ENCODE results near the gene NFU1. TPM values are rescaled to one million over a fixed set of nuclear protein-coding genes. Genes with fewer than 3 reads are reported as not detected.

Gene NFU1
- total and polyA plus RNA-seq, 7 donors: 43.2 to 91.4 (median 61.3) TPM

DNA sequence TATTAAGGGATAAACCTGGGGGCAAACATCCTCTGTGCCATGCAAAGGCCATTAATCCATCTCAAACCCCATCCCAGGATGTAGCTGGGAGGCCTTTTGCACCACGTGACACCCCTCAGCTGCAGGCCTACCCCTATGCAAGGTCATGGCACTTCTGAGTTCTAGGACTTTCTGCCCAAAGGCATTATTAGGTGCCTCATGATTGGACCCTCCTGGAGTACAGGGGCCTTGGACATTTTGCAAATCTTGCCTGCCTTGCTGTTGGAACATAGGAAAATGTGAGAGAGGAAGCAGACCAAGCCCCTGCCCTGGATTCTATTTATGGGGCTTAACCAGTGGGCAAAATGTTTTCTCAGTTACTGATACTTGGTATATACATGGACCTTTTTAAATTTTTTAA lies 44.2 kb upstream of the NFU1 start:
- H3K9me3 ChIP-seq: no peaks in the 10 kb centered on the region
- TF ChIP-seq POLR2A (IDR thresholded peaks at IDR 0.05) (no peak), POLR2AphosphoS5 (IDR thresholded peaks at IDR 0.05) (no peak), EP300 (IDR thresholded peaks at IDR 0.05) (no peak)
- TF ChIP-seq, protein P1, sequence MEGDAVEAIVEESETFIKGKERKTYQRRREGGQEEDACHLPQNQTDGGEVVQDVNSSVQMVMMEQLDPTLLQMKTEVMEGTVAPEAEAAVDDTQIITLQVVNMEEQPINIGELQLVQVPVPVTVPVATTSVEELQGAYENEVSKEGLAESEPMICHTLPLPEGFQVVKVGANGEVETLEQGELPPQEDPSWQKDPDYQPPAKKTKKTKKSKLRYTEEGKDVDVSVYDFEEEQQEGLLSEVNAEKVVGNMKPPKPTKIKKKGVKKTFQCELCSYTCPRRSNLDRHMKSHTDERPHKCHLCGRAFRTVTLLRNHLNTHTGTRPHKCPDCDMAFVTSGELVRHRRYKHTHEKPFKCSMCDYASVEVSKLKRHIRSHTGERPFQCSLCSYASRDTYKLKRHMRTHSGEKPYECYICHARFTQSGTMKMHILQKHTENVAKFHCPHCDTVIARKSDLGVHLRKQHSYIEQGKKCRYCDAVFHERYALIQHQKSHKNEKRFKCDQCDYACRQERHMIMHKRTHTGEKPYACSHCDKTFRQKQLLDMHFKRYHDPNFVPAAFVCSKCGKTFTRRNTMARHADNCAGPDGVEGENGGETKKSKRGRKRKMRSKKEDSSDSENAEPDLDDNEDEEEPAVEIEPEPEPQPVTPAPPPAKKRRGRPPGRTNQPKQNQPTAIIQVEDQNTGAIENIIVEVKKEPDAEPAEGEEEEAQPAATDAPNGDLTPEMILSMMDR (IDR thresholded peaks at IDR 0.05): no peak
- H3K4me1 ChIP-seq: no peaks in the 10 kb centered on the region
- no peaks in the 10 kb centered on the region for H3K27me3 ChIP-seq
- no peak overlapping the region for H3K27ac ChIP-seq
- intact Hi-C loops (cut with DNase I): no loop called here
- DNase-seq: no peak
- WGBS, 2 donors: 96 to 98% methylated on average over 1 of the region's 1 CpG
- H3K36me3 ChIP-seq: peaks cover 0 to 23% (median 2%) of the 10 kb centered on the region in 4 donors
- no peak overlapping the region for H3K4me3 ChIP-seq

DNA sequence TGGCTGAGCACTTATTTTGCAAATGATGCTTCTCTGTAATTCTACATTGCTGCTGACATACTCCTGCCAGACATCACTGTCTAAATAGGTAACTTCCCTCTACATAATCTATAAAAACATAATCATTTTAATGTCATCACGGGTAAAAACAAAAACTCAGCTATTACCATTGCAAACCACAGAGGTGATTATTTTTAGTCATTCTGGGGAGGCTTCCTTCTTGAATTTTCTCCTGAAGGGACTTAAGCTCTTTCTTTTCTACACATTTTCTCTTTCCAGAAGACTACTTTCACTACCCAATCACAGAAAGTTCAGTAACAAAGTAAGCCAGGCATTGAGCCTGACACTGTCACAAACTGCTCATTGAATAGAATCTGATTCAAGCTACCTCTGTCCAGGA lies 40.4 kb upstream of the NFU1 start:
- Histone ChIP-seq H3K36me3 (peaks cover 0 to 33% (median 4%) of the 10 kb centered on the region in 4 donors), H3K4me3 (no peak overlapping the region), H3K4me1 (no peaks in the 10 kb centered on the region), H3K27ac (no peak overlapping the region), H3K9me3 (no peaks in the 10 kb centered on the region), H3K27me3 (no peaks in the 10 kb centered on the region)
- TF ChIP-seq POLR2A (IDR thresholded peaks at IDR 0.05): no peak
- TF ChIP-seq POLR2AphosphoS5 (IDR thresholded peaks at IDR 0.05): no peak
- TF ChIP-seq, protein P1 (IDR thresholded peaks at IDR 0.05): no peak
- TF ChIP-seq EP300 (IDR thresholded peaks at IDR 0.05): no peak
- intact Hi-C loops (cut with DNase I): no loop called here
- WGBS, 2 donors: 42 to 65% methylated on average over 1 of the region's 1 CpG
- DNase-seq: no peak

DNA sequence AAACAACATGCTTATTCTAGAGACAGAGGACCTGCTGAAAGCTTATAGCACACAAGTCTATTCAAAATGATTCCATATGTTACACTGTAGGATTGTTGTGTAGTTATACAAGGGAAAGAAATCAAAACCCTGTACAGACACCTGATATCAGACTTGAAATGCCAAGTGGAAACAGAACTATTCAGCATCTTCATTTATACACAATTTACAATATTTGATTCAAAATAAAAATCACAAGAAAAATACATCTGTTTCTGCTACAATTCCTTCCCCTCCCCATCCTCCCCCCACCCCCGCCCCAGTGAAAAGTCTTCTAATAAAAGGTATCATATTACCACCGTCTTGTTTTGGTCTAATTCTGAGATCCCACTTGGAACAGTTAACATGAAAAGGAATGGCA lies 37.5 kb upstream of the NFU1 start:
- H3K27me3 ChIP-seq: no peaks in the 10 kb centered on the region
- no peaks in the 10 kb centered on the region for H3K9me3 ChIP-seq
- no peaks in the 10 kb centered on the region for H3K4me1 ChIP-seq
- peaks cover 0 to 22% (median 4%) of the 10 kb centered on the region in 4 donors for H3K36me3 ChIP-seq
- TF ChIP-seq POLR2A (IDR thresholded peaks at IDR 0.05): no peak
- TF ChIP-seq POLR2AphosphoS5 (IDR thresholded peaks at IDR 0.05): no peak
- TF ChIP-seq, protein P1 (IDR thresholded peaks at IDR 0.05): no peak
- TF ChIP-seq EP300 (IDR thresholded peaks at IDR 0.05): no peak
- WGBS, 2 donors: 89 to 95% methylated on average over 2 of the region's 2 CpGs
- no peak overlapping the region for H3K4me3 ChIP-seq
- intact Hi-C loops (cut with DNase I): no loop called here
- no peak for DNase-seq
- no peak overlapping the region for H3K27ac ChIP-seq

- no peak overlapping the region for H3K4me3 ChIP-seq
- no peaks in the 10 kb centered on the region for H3K9me3 ChIP-seq
- no peak for DNase-seq
- TF ChIP-seq, protein P1 (IDR thresholded peaks at IDR 0.05): no peak
- no peaks in the 10 kb centered on the region for H3K27me3 ChIP-seq
- 49 to 83% methylated on average over 2 of the region's 2 CpGs for WGBS, 2 donors
- H3K27ac ChIP-seq: no peak overlapping the region
- intact Hi-C loops (cut with DNase I): no loop called here
- no peaks in the 10 kb centered on the region for H3K4me1 ChIP-seq
- peaks cover 0 to 10% (median 1%) of the 10 kb centered on the region in 4 donors for H3K36me3 ChIP-seq
Measured at GRCh38 chr2:69471793-69472192, 34.6 kb upstream of the NFU1 start.

DNA sequence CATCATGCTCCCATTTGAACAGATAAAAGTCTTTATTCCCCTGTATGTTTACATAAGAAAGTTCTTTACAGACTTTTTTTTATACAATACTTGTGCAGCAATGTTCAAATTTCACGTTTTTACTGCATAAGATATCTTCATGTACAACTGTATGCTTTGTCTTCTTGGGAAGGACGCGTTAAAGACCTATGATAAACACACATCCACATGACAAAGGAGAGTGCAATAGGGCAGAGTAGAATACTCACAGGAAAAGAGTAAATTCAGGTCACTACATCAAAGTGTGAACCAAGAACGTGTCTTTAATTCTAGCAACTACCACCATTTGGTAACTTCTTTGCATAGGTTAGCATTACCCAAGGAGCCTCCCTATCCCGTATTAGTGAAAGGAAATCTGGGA lies 33.7 kb upstream of the NFU1 start:
- TF ChIP-seq EP300 (IDR thresholded peaks at IDR 0.05) (no peak), POLR2AphosphoS5 (IDR thresholded peaks at IDR 0.05) (no peak), POLR2A (IDR thresholded peaks at IDR 0.05) (no peak)
- TF ChIP-seq, protein P1 (IDR thresholded peaks at IDR 0.05): no peak
- no peak overlapping the region for H3K27ac ChIP-seq
- intact Hi-C loops (cut with DNase I): no loop called here
- no peak overlapping the region for H3K4me3 ChIP-seq
- 65 to 73% methylated on average over 5 of the region's 5 CpGs for WGBS, 2 donors
- H3K27me3 ChIP-seq: no peaks in the 10 kb centered on the region
- peaks cover 0 to 13% (median 1%) of the 10 kb centered on the region in 4 donors for H3K36me3 ChIP-seq
- no peaks in the 10 kb centered on the region for H3K4me1 ChIP-seq
- H3K9me3 ChIP-seq: no peaks in the 10 kb centered on the region
- no peak for DNase-seq
